Naive thymus-derived CD4-positive, alpha-beta T cell (primary cell): ENCODE results near the gene C1orf167. TPM values are rescaled to one million over a fixed set of nuclear protein-coding genes. Genes with fewer than 3 reads are reported as not detected.

Source experiments
- ATAC-seq: fragments of 150-1000 bp; cut with Tn5 transposase; 2 replicates; pipeline ENCODE4 v1.10.0; 2021; ENCODE audit warnings: mild to moderate bottlenecking, moderate library complexity
- CTCF ChIA-PET: fragments of 350-600 bp; sonication (Branson Sonifier 250); formaldehyde crosslinking; loops from one replicate; lab custom pipeline; 2021; ENCODE audit warnings: antibody characterized with exemption; lab: Charles Lee
- POLR2A ChIA-PET: fragments of 350-600 bp; sonication (Branson Sonifier 250); formaldehyde crosslinking; loops from one replicate; lab custom pipeline; 2021; ENCODE audit warnings: antibody characterized with exemption, inconsistent platforms; lab: Charles Lee
- DNase-seq, 9 donors: peaks; one replicate each; pipeline versions ENCODE4 v3.0.0 to v3.0.0-alpha.2; 2020 to 2022; ENCODE audit warnings: mixed read lengths in 1 of 9
- H3K27ac ChIP-seq: one replicate; pipeline ENCODE4 v1.7.0; 2013; ENCODE audit warnings: mild to moderate bottlenecking, low read depth, low read length, moderate library complexity
- H3K27me3 ChIP-seq, 2 donors: one replicate each; pipeline ENCODE4 v1.7.0; 2013; ENCODE audit warnings: low read length in 2 of 2, mild to moderate bottlenecking in 2 of 2, moderate library complexity in 2 of 2; ENCODE audit not compliant: control insufficient read depth in 2 of 2, insufficient read depth in 2 of 2
- H3K36me3 ChIP-seq, 3 experiments: 1 replicate in 2 of 3; 2 replicates in 1 of 3; pipeline ENCODE4 v1.7.0; 2013; ENCODE audit warnings: low read length in 3 of 3, mild to moderate bottlenecking in 3 of 3, moderate library complexity in 1 of 3; ENCODE audit not compliant: insufficient read depth in 3 of 3, control insufficient read depth in 2 of 3
- H3K4me1 ChIP-seq, 2 donors: one replicate each; pipeline ENCODE4 v1.7.0; 2013; ENCODE audit warnings: low read length in 2 of 2, mild to moderate bottlenecking in 2 of 2, moderate library complexity in 1 of 2; ENCODE audit not compliant: control insufficient read depth in 2 of 2, insufficient read depth in 2 of 2
- H3K4me3 ChIP-seq: 2 replicates; pipeline ENCODE4 v1.7.0; 2013; ENCODE audit warnings: mild to moderate bottlenecking, low read length
- H3K9me3 ChIP-seq, 3 experiments: 1 replicate in 2 of 3; 2 replicates in 1 of 3; pipeline ENCODE4 v1.7.0; 2013; ENCODE audit warnings: low read length in 3 of 3; ENCODE audit not compliant: control insufficient read depth in 2 of 3
- H3K27ac Mint-ChIP-seq, 9 donors: one replicate each; pipeline ENCODE4 v1.8.0; 2020 to 2022; ENCODE audit warnings: mixed read lengths in 9 of 9, mild to moderate bottlenecking in 8 of 9, moderate library complexity in 5 of 9, inconsistent platforms in 2 of 9
- H3K27me3 Mint-ChIP-seq, 5 donors: one replicate each; pipeline ENCODE4 v1.8.0; 2021 to 2022; ENCODE audit warnings: mixed read lengths in 5 of 5, mild to moderate bottlenecking in 1 of 5
- H3K36me3 Mint-ChIP-seq, 5 donors: one replicate each; pipeline ENCODE4 v1.8.0; 2020 to 2022; ENCODE audit warnings: mixed read lengths in 5 of 5, mild to moderate bottlenecking in 3 of 5, inconsistent platforms in 1 of 5
- H3K4me1 Mint-ChIP-seq, 7 donors: one replicate each; pipeline ENCODE4 v1.8.0; 2020 to 2022; ENCODE audit warnings: mixed read lengths in 7 of 7, mild to moderate bottlenecking in 3 of 7, inconsistent platforms in 1 of 7
- H3K4me3 Mint-ChIP-seq, 10 donors: one replicate each; pipeline ENCODE4 v1.8.0; 2020 to 2022; ENCODE audit warnings: mild to moderate bottlenecking in 10 of 10, mixed read lengths in 10 of 10, moderate library complexity in 6 of 10, inconsistent platforms in 2 of 10
- H3K9me3 Mint-ChIP-seq, 11 donors: one replicate each; pipeline ENCODE4 v1.8.0; 2020 to 2022; ENCODE audit warnings: mixed read lengths in 11 of 11, mild to moderate bottlenecking in 4 of 11, inconsistent platforms in 1 of 11, moderate library complexity in 1 of 11
- intact Hi-C, 2 donors: fragments of 100-400 bp; cut with micrococcal nuclease; formaldehyde crosslinking; loops; one replicate each; pipeline ENCODE4 v1.15.1; 2023
- polyA plus RNA-seq, 2 donors: library from polyadenylated mRNA; unstranded; fragments of 300-500 nt; fragmentation: Illumina TruSeq; gene quantifications; one replicate each; pipeline ENCODE4 v1.2.3, GENCODE V29; 2021
- total RNA-seq, 6 experiments: library from RNA in 5 of 6; stranded (reverse) in 5 of 6; gene quantifications; 1 replicate in 5 of 6; 2 replicates in 1 of 6; pipeline ENCODE4 v1.2.3 and lab custom pipeline; 2021 to 2026

C1orf167 gene
- total and polyA plus RNA-seq, 7 experiments from 2014 or later, result 0.13 to 0.45 TPM; not detected in 5

GRCh38 chr1:11720525-11720924 is 41.5 kb upstream of the C1orf167 start:
- H3K27me3 ChIP-seq, result no peaks in the 10 kb centered on the region
- ATAC-seq (no peak), DNase-seq (no peak)
- CTCF ChIA-PET, result interaction anchor here (0.8 to 7.6 kb wide), 6 partner anchors 16 to 78 kb away, joined by 3 to 49 read pairs (median 13); partner anchors contain the start of genes AGTRAP and FBXO6
- H3K4me1 Mint-ChIP-seq, result peaks cover 9 to 28% (median 21%) of the 10 kb centered on the region in 7 donors
- H3K9me3 Mint-ChIP-seq, result no peaks in the 10 kb centered on the region
- H3K4me3 ChIP-seq, result no peak overlapping the region
- H3K4me3 Mint-ChIP-seq, result peak overlapping the region in 1 of 10 donors; percentile 87
- peak overlapping the region in 1 of 9 donors; percentile 32 for H3K27ac Mint-ChIP-seq
- peaks cover 0 to 7% (median 0%) of the 10 kb centered on the region in 5 donors for H3K27me3 Mint-ChIP-seq
- POLR2A ChIA-PET, result interaction anchor here (0.6 to 2.8 kb wide), 8 partner anchors 11 to 683 kb away, joined by 4 to 37 read pairs (median 14); partner anchors contain the start of genes AGTRAP and FBXO6
- peaks cover 0 to 5% of the 10 kb centered on the region in 2 donors for H3K4me1 ChIP-seq
- intact Hi-C loops, result no loop called here
- no peaks in the 10 kb centered on the region for H3K9me3 ChIP-seq
- H3K36me3 Mint-ChIP-seq, result no peaks in the 10 kb centered on the region
- H3K27ac ChIP-seq, result no peak overlapping the region
- H3K36me3 ChIP-seq, result no peaks in the 10 kb centered on the region

GRCh38 chr1:11721311-11721710 is 40.7 kb upstream of the C1orf167 start:
- Mint-ChIP-seq H3K27ac (no peak overlapping the region), H3K9me3 (no peaks in the 10 kb centered on the region), H3K27me3 (peaks cover 0 to 3% (median 0%) of the 10 kb centered on the region in 5 donors), H3K4me3 (no peak overlapping the region), H3K4me1 (peaks cover 14 to 32% (median 24%) of the 10 kb centered on the region in 7 donors), H3K36me3 (no peaks in the 10 kb centered on the region)
- DNase-seq, result no peak
- ChIA-PET POLR2A (interaction anchor here (2.8 kb wide), 1 partner anchor 71 kb away, joined by 28 read pairs; no protein-coding TSS in a partner anchor), CTCF (interaction anchor here (0.7 to 7.6 kb wide), 3 partner anchors 16 to 69 kb away, joined by 5 to 49 read pairs (median 6); partner anchors contain the start of gene FBXO6)
- Histone ChIP-seq H3K4me1 (peaks cover 0 to 5% of the 10 kb centered on the region in 2 donors), H3K9me3 (no peaks in the 10 kb centered on the region), H3K27me3 (no peaks in the 10 kb centered on the region), H3K27ac (no peak overlapping the region), H3K4me3 (no peak overlapping the region), H3K36me3 (no peaks in the 10 kb centered on the region)
- intact Hi-C loops, result no loop called here
- no peak for ATAC-seq

- CTCF ChIA-PET, result interaction anchor here (0.6 to 7.6 kb wide), 3 partner anchors 59 to 73 kb away, joined by 3 to 49 read pairs (median 3); partner anchors contain the start of gene FBXO6
- no peak for ATAC-seq
- Mint-ChIP-seq H3K27me3 (peaks cover 0 to 2% (median 0%) of the 10 kb centered on the region in 5 donors), H3K36me3 (no peaks in the 10 kb centered on the region), H3K27ac (no peak overlapping the region), H3K4me1 (peaks cover 14 to 32% (median 24%) of the 10 kb centered on the region in 7 donors), H3K4me3 (no peak overlapping the region), H3K9me3 (no peaks in the 10 kb centered on the region)
- no peak for DNase-seq
- intact Hi-C loops, result no loop called here
- H3K4me1 ChIP-seq, result peaks cover 0 to 5% of the 10 kb centered on the region in 2 donors
- POLR2A ChIA-PET, result interaction anchor here (0.7 kb wide), 2 partner anchors 32 to 46 kb away, joined by 3 read pairs; no protein-coding TSS in a partner anchor
- H3K27ac ChIP-seq, result no peak overlapping the region
- H3K27me3 ChIP-seq, result no peaks in the 10 kb centered on the region
- no peaks in the 10 kb centered on the region for H3K36me3 ChIP-seq
- no peak overlapping the region for H3K4me3 ChIP-seq
- no peaks in the 10 kb centered on the region for H3K9me3 ChIP-seq
These were observed 39.5 kb upstream of the C1orf167 start for GRCh38 chr1:11722538-11722937.

GRCh38 chr1:11725616-11726015 is 36.4 kb upstream of the C1orf167 start:
- ATAC-seq (peak; percentile 39), DNase-seq (no peak)
- Mint-ChIP-seq H3K27me3 (peaks cover 0 to 2% (median 0%) of the 10 kb centered on the region in 5 donors), H3K4me1 (peaks cover 20 to 38% (median 28%) of the 10 kb centered on the region in 7 donors), H3K27ac (peak overlapping the region in 3 of 9 donors; percentile 8 to 83 (median 16)), H3K9me3 (no peaks in the 10 kb centered on the region), H3K4me3 (no peak overlapping the region), H3K36me3 (no peaks in the 10 kb centered on the region)
- Histone ChIP-seq H3K27ac (no peak overlapping the region), H3K4me3 (no peak overlapping the region), H3K36me3 (no peaks in the 10 kb centered on the region), H3K9me3 (no peaks in the 10 kb centered on the region), H3K4me1 (peaks cover 16 to 17% of the 10 kb centered on the region in 2 donors), H3K27me3 (no peaks in the 10 kb centered on the region)
- ChIA-PET CTCF (interaction anchor here (7.6 kb wide), 1 partner anchor 62 kb away, joined by 49 read pairs; the partner anchor contains the start of gene FBXO6), POLR2A (interaction anchor here (0.7 to 0.8 kb wide), 2 partner anchors 18 to 69 kb away, joined by 4 to 7 read pairs; no protein-coding TSS in a partner anchor)
- intact Hi-C loops, result no loop called here

GRCh38 chr1:11727119-11727518 is 34.9 kb upstream of the C1orf167 start:
- no peaks in the 10 kb centered on the region for H3K27me3 Mint-ChIP-seq
- peaks cover 26 to 51% (median 42%) of the 10 kb centered on the region in 7 donors for H3K4me1 Mint-ChIP-seq
- CTCF ChIA-PET, result interaction anchor here (1.1 kb wide), 1 partner anchor 63 kb away, joined by 3 read pairs; the partner anchor contains the start of gene FBXO6
- no peak overlapping the region for H3K4me3 Mint-ChIP-seq
- H3K27me3 ChIP-seq, result no peaks in the 10 kb centered on the region
- H3K36me3 Mint-ChIP-seq, result no peaks in the 10 kb centered on the region
- no peaks in the 10 kb centered on the region for H3K9me3 Mint-ChIP-seq
- no peak for ATAC-seq
- peaks cover 25 to 28% of the 10 kb centered on the region in 2 donors for H3K4me1 ChIP-seq
- intact Hi-C loops, result no loop called here
- no peaks in the 10 kb centered on the region for H3K36me3 ChIP-seq
- POLR2A ChIA-PET, result interaction anchor here (1.2 to 1.5 kb wide), 2 partner anchors 8 to 77 kb away, joined by 3 to 4 read pairs; partner anchors contain the start of gene AGTRAP
- no peak overlapping the region for H3K27ac ChIP-seq
- DNase-seq, result no peak
- no peak overlapping the region for H3K27ac Mint-ChIP-seq
- no peaks in the 10 kb centered on the region for H3K9me3 ChIP-seq
- no peak overlapping the region for H3K4me3 ChIP-seq

- CTCF ChIA-PET, result no interaction called here
- Histone ChIP-seq H3K4me1 (peaks cover 25 to 38% of the 10 kb centered on the region in 2 donors), H3K27me3 (no peaks in the 10 kb centered on the region), H3K9me3 (no peaks in the 10 kb centered on the region), H3K36me3 (no peaks in the 10 kb centered on the region), H3K4me3 (no peak overlapping the region), H3K27ac (no peak overlapping the region)
- Mint-ChIP-seq H3K36me3 (no peaks in the 10 kb centered on the region), H3K27ac (no peak overlapping the region), H3K4me1 (peaks cover 27 to 63% (median 48%) of the 10 kb centered on the region in 7 donors), H3K4me3 (no peak overlapping the region), H3K9me3 (no peaks in the 10 kb centered on the region), H3K27me3 (no peaks in the 10 kb centered on the region)
- intact Hi-C loops, result no loop called here
- ATAC-seq, result no peak
- POLR2A ChIA-PET, result no interaction called here
- DNase-seq, result no peak
These were observed 33.7 kb upstream of the C1orf167 start for GRCh38 chr1:11728126-11728806.
